ENCODE results near the gene SIMC1.
"Not testable (repeated sequence)": the region's sequence is repeated elsewhere in the genome, so short reads cannot be mapped to it uniquely, and the experiment has no call there.

The SIMC1 gene

DNA sequence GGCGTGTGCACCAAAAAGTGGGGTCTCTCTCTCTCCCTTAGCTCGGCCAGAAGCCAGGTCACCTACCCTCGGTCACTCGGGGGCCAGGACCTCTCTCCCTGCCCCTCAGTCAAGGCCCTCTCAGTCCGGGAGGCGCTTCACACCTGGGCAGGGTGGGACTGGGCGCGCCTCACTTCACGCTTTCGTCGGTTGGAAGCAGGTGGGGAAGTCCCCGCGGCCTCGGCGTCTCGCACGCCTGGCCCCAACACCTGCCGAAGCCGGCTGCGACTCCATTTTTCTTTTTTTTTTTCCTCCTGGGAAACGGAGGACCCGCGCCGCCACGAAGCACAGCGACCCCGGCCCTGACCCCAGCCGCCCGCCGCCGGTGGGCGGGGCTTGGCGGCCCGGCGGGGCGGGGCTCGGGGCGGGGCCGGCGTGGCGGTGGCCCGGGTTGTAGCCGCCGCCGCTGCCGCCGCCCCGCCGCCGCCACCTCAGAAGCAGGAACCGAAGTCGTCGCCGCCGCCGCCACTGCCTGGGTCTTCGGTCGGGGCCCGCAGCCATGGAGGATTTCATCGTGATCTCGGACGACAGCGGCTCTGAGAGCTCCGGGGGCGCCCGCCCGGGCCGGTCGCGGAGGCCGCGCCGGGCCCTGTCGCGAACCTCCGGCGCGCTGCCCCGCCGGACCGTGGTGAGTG is at the start of gene SIMC1:
Gene SIMC1 (plus strand): TSS at position 454 of the 674 bp plus-strand sequence. CDS start 85 bp downstream, at position 539.
- peak; percentile 50 for DNase-seq

GRCh38 chr5:176188506-176189193 is 49.6 kb upstream of the SIMC1 start:
- no peak for DNase-seq

GRCh38 chr5:176189857-176190256 is 48.4 kb upstream of the SIMC1 start:
- no peak for DNase-seq

- no peak for DNase-seq
These were observed 47.1 kb upstream of the SIMC1 start for GRCh38 chr5:176190886-176191755.

DNA sequence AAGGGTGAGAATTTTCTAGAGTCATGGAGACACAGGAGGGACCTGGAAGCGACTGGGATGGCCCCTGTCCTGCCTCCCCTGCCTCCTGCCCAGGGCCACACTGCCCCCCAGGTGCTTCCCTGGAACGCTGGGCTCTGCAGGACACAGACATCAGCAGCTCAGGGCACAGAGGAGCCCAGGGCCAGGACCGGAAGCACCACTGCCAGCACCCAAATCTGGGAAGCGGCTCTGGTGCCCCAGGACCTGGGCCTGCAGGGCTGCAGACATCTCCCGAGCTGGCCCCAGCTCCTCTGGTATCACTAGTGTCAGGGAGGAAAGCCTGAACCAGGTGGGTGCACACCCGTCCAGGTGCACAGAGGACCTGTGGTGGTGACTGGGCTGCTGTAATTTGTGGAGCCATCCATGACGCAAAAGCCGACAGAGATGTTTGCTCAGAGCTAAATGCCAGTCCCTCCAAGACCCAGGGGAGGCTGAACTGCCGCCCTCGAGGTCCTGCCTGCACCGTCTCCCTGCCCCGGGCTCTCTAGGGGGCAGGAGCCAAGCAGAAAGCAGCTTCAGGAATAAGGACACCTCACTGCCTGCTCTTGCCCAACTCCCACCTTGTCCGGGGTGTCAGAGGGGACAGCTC is 46.0 kb upstream of the SIMC1 start:
- DNase-seq = peak; percentile 64

- DNase-seq = not testable (repeated sequence)
These were observed 45.5 kb upstream of the SIMC1 start for GRCh38 chr5:176192722-176193117.

GRCh38 chr5:176193636-176194035 is 44.6 kb upstream of the SIMC1 start:
- DNase-seq = not testable (repeated sequence)

DNA sequence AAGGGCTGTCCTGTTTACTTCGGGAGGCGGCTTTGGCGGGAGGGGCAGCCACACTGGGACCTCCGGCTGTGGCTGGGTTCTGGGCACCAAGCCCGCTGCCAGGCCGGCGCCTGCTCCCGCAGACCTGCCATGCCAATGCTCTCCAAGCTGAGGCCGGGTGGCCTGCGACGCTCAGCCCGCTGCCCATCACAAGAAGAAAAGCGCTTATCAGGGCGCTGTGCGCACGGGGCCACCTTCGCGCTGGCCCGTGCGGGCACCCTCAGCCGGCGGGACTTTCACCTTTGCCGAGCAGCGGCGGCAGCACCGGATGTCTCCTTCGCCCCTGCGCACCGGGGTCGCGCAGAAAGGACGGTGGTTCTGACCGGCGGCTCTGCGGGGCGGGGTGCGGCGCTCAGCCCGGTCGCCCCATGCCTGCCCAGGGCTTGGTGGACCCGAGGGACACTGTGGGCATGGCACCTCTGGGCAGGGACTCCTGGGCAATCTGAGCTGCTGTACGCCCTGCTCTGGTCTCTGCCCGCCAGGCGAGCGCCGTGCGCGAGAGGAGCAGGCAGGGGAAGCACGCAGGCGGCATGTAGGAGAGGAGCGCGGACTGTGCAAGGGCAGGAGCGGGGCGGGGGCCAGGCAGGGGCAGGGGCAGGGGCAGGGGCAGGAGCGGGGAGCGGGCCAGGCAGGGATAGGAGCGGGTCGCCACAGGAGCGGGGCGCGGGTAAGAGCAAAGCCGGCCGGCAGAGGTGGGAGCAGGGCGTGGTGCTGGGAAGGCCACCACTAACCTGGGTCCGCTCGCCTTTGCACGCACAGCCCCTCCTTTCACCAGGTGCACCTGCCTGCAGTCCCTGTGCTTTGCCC is 43.8 kb upstream of the SIMC1 start:
- peak; percentile 37 for DNase-seq

DNA sequence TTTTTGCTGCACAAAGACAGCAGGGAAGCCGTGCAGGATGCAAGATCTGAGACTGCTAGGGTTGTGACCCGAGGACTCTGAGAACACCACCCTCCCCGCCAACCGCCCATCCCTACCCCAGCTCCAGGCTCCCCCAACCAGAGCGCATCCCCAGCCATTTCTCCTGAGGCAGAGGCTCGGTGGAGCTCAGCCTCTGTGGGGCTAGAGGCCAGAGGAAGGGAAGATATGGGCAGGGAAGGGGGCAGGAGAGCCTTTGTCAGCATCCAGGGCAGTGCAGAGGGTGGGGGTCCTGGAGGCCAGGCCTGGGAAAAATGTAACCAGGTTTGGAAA is 43.2 kb upstream of the SIMC1 start:
- peak; percentile 50 for DNase-seq

DNA sequence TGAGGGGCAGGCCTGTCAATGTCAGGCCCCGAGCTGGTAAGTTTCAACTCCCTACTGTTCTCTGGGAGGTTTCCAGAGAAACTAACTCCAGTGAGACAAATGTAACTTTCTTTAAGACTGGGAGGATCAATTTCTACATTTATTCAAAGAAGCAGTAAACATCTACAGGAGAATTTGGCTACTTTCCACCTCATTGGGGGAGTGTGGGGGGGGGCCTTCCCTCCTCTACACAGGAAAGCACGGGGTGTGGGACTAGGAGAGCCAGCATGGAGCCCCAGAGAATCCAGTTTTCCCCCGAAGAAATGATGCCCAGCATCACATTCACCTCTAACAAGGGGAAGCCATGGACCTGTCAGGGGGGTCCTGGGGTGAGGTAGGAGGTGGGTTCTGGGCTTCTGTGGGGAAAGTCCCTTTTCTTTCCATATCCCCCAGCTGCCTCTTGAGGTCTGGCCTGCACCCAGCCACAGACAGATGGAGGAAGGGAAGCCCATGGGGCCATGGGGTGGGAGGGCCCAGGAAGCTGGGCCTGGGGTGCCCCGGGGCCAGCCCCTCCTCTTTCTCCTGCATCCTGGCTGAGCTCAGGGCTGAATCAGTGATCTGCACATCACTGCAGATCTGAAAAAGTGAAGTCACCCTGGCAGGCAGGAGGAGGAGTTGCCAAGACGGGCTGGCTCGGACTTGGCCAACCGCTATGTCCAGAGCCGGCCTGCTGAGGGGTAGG is 42.6 kb upstream of the SIMC1 start:
- peak; percentile 34 for DNase-seq

DNA sequence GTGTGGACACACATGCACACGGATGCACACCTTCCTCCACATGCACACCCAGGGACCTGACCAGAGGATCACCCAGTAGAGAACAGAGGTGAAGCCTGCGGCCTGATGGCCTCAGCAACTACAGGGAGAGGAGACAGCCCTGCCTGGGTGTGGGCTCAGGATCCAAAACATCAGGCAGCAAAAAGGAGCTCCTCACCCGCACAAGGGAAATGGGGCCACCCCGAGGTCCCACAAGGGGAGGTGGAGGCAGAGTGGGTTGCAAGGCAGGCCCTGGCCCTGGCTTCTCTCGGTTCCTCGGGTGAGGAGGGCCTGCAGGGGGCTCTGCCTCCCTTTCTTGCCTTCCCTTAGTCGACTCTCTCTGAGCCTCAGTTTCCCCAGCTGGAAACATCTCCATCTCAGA is 41.4 kb upstream of the SIMC1 start:
- DNase-seq = not testable (repeated sequence)

GRCh38 chr5:176197234-176197858 is 40.9 kb upstream of the SIMC1 start:
- DNase-seq = not testable (repeated sequence)

DNA sequence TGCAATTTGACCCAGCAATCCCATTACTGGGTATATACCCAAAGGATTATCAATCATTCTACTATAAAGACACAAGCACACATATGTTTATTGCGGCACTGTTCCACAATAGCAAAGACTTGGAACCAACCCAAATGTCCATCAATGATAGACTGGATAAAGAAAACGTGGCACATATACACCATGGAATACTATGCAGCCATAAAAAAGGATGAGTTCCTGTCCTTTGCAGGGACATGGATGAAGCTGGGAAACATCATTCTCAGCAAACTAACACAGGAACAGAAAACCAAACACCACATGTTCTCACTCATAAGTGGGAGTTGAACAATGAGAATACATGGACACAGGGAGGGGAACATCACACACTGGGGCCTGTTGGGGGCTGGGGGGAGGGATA is 39.9 kb upstream of the SIMC1 start:
- not testable (repeated sequence) for DNase-seq

GRCh38 chr5:176198991-176199733 is 39.1 kb upstream of the SIMC1 start:
- peak; percentile 59 for DNase-seq

DNA sequence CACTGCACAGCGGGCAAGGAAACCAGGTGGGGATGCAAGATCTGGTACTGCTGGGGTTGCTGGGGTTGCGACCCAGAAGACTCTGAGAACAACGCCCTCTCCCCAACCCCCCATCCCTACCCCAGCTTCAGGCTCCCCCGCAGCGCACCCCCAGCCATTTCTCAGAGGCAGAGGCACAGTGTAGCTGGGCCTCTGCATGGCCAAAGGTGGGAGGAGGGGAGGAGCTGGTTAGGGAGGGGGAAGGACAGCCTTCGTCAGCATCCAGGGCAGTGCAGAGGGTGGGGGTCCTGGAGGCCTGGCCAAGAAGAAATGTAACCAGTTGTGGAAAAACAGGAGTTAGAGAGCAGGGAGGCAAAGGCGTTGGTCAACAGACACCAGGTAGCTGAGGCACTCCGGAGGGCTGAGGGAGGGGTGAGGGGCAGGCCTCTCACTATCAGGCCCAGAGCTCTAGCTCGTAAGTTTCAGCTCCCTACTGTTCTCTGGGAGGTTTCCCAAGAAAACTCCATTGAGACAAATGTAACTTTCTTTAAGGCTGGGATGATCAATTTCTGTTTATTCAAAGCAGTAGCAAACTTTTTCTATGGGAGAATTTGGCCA is 38.3 kb upstream of the SIMC1 start:
- not testable (repeated sequence) for DNase-seq

- DNase-seq = no peak
These were observed 36.4 kb upstream of the SIMC1 start for GRCh38 chr5:176201811-176202210.

GRCh38 chr5:176203086-176203485 is 35.1 kb upstream of the SIMC1 start:
- no peak for DNase-seq

DNA sequence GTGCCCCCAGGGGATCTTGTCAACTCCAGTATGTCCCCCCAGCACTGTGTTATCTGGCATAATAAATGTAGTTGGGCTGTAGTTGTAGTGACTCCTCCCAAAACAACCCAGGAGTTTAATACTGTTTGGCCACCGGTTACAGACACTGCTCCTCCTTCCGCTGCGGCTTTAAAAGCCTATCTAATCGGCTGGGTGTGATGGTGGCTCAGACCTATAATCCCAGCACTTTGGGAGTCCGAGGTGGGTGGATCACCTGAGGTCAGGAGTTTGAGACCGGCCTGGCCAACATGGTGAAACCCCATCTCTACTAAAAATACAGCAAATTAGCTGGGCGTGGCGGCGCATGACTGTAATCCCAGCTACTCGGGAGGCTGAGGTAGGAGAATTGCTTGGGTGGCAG is 34.7 kb upstream of the SIMC1 start:
- not testable (repeated sequence) for DNase-seq

GRCh38 chr5:176214466-176215021 is 23.7 kb upstream of the SIMC1 start:
- DNase-seq = not testable (repeated sequence)
